ENCODE data around the gene C1orf146. TPM values are rescaled to one million over a fixed set of nuclear protein-coding genes. Genes with fewer than 3 reads are reported as not detected.
"Not testable (repeated sequence)": the region's sequence is repeated elsewhere in the genome, so short reads cannot be mapped to it uniquely, and the experiment has no call there.

Gene C1orf146
- total RNA-seq, 1 experiment from 2014 or later = not detected

DNA sequence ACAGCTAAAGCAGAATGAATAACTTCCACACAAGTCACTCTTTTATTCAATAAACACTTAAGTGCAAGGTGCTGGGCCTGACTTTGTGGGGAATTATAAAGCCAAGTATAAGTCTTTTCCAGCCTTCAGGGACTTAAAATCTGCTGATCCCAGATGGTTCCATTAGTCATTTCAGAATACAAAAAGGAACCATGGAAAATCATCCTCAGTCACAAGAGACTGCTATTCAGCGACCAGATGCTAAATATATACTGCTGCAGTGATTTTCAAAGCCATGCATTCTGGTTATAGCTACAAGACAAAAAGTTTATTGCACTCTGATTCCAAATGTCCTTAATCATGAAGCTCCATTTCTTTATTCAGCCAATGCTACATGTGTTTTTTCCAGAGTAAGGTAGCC is 55.3 kb downstream of the C1orf146 start:
- DNase-seq (ENCODE audit: low read depth) = no peak

DNA sequence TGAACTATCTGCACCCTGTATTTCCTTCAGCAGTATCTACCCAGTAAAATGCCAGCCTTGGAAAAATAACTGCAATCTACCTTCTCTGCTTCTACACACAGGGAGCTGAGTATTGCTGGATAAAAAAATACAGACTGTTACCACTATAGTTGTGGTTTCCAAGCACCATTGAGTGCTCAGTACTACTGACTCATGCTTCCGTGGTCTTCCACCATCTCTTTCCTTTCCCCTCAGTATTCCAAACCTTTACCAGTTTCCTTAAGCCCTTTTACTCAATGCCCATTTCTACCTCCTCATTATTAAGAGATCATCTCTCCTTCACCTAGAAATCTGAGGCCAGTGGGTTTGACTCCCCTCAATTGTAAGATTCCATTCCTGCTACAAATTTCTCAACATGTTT is 57.2 kb downstream of the C1orf146 start:
- peak; percentile 83 for DNase-seq (ENCODE audit: low read depth)

GRCh38 chr1:92276082-92276481 is 58.4 kb downstream of the C1orf146 start:
- DNase-seq (ENCODE audit: low read depth) = no peak

DNA sequence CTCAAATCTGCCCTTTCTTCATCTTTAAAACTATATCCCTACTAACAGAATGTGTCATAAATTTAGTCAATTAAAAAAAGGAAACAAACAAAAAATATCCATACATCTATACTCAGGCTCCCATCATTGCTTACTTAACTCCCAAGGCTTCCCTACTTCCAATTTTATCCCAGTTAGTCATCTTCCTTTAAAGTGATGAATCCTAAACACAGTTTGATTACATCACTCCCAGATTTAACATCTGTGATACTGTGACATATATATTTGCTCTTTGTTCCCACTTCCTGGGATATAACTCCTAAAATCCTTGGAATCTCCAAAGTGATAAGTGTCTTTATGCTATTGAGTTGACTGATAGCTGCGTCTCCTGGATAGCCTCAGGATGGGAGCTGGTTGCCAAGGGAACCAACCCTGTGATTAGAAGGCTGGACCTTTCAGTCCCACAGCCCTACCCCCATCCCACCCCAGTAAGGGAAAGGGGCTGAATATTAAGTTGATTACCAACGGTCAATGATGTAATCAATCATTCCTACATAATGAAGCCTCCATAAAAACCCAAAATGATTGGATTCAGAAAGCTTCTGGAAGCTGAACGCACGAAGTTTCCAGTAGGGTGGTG is 59.5 kb downstream of the C1orf146 start:
- DNase-seq (ENCODE audit: low read depth) = peak; percentile 82

DNA sequence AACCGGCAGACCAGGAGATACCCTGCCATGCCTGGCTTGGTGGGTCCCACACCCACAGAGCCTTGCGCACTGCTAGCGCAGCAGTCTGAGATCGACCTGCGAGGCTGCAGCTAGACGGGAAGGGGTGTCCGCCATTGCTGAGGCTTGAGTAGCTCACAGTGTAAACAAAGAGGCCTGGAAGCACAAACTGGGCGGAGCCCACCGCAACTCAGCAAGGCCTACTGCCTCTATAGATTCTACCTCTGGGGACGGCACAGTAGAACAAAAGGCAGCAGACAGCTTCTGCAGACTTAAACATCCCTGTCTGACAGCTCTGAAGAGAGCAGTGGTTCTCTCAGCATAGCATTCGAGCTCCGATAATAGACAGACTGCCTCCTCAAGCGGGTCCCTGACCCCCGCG is 62.1 kb downstream of the C1orf146 start:
- not testable (repeated sequence) for DNase-seq (ENCODE audit: low read depth)

DNA sequence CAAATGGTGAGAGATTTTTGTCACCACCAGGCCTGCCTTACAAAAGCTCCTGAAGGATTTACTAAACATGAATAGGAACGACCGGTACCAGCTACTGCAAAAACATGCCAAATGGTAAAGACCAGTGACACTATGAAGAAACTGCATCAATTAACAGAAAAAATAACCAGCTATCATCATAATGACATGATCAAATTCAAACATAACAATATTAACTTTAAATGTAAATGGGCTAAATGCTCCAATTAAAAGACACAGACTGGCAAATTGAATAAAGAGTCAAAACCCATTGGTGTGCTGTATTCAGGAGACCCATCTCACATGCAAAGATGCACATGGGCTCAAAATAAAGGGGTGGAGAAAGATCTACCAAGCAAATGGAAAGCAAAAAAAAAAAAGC is 63.7 kb downstream of the C1orf146 start:
- not testable (repeated sequence) for DNase-seq (ENCODE audit: low read depth)

GRCh38 chr1:92291372-92291999 is 73.8 kb downstream of the C1orf146 start:
- DNase-seq (ENCODE audit: low read depth) = peak; percentile 62

Other genes with a start within 250 kb of the C1orf146 start
- 4.7 and 5.8 TPM in 2 replicates for gene EPHX4, start 187.9 kb upstream of the C1orf146 start, total RNA-seq (2014; rRNA removed; shearing (Covaris generic))
- 0.26 and 0.27 TPM in 2 replicates for gene SETSIP, start 142.5 kb upstream of the C1orf146 start, total RNA-seq (2014; rRNA removed; shearing (Covaris generic))
- gene BTBD8, start 137.6 kb upstream of the C1orf146 start, total RNA-seq (2014; rRNA removed; shearing (Covaris generic)) = 0.63 and 1.2 TPM in 2 replicates
- gene GLMN, start 81.1 kb downstream of the C1orf146 start, total RNA-seq (2014; rRNA removed; shearing (Covaris generic)) = 13.7 and 14.4 TPM in 2 replicates
- 6.1 and 12.4 TPM in 2 replicates for gene RPAP2, start 81.1 kb downstream of the C1orf146 start, total RNA-seq (2014; rRNA removed; shearing (Covaris generic))

Data from HT1080 (cell line).